ENCODE measurements around the gene MAP1LC3B.
"Not testable (repeated sequence)": the region's sequence is repeated elsewhere in the genome, so short reads cannot be mapped to it uniquely, and the experiment has no call there.

DNA sequence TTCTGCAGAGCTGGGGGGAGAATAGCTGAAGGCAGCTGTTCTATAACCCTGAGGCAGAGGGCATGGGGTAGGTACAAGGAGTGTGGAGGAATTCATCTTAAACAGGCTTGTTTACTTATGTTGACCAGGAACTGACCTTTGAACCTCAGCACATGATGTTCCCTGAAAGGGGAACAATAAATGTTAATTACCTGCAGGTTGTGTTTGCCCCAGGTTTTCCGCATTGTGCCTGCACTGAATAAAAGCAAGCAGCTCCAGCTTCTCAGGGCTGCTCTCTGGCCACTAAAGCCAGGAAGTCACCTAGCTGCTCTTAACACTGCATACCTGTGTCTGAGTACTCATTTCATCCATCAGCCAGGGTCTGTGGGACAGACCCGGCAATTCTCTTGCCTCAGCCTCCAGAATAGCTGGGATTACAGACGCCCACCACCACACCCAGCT is 12.8 kb upstream of the MAP1LC3B start:
- TF ChIP-seq, protein P1, sequence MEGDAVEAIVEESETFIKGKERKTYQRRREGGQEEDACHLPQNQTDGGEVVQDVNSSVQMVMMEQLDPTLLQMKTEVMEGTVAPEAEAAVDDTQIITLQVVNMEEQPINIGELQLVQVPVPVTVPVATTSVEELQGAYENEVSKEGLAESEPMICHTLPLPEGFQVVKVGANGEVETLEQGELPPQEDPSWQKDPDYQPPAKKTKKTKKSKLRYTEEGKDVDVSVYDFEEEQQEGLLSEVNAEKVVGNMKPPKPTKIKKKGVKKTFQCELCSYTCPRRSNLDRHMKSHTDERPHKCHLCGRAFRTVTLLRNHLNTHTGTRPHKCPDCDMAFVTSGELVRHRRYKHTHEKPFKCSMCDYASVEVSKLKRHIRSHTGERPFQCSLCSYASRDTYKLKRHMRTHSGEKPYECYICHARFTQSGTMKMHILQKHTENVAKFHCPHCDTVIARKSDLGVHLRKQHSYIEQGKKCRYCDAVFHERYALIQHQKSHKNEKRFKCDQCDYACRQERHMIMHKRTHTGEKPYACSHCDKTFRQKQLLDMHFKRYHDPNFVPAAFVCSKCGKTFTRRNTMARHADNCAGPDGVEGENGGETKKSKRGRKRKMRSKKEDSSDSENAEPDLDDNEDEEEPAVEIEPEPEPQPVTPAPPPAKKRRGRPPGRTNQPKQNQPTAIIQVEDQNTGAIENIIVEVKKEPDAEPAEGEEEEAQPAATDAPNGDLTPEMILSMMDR (IDR thresholded peaks at IDR 0.05) = not testable (repeated sequence)
- TF ChIP-seq EZH2 (IDR thresholded peaks at IDR 0.05) = not testable (repeated sequence)
